ENCODE measurements around the gene DDX10.
A peak's percentile ranks its signal among the peaks of the same experiment; 100 is the strongest.
"Not testable (repeated sequence)": the region's sequence is repeated elsewhere in the genome, so short reads cannot be mapped to it uniquely, and the experiment has no call there.

The DDX10 gene

GRCh38 chr11:108774037-108774730 lies 109.3 kb downstream of the DDX10 start:
- DNase-seq (ENCODE audit: low spot score), result no peak

- DNase-seq (ENCODE audit: low spot score), result no peak
Measured at GRCh38 chr11:108775324-108775723, 110.5 kb downstream of the DDX10 start.

GRCh38 chr11:108779147-108779546 lies 114.3 kb downstream of the DDX10 start:
- DNase-seq (ENCODE audit: low spot score), result not testable (repeated sequence)

- DNase-seq (ENCODE audit: low spot score), result no peak
Measured at GRCh38 chr11:108780119-108780518, 115.2 kb downstream of the DDX10 start.

- no peak for DNase-seq (ENCODE audit: low spot score)
Measured at GRCh38 chr11:108781946-108782345, 117.1 kb downstream of the DDX10 start.

DNA sequence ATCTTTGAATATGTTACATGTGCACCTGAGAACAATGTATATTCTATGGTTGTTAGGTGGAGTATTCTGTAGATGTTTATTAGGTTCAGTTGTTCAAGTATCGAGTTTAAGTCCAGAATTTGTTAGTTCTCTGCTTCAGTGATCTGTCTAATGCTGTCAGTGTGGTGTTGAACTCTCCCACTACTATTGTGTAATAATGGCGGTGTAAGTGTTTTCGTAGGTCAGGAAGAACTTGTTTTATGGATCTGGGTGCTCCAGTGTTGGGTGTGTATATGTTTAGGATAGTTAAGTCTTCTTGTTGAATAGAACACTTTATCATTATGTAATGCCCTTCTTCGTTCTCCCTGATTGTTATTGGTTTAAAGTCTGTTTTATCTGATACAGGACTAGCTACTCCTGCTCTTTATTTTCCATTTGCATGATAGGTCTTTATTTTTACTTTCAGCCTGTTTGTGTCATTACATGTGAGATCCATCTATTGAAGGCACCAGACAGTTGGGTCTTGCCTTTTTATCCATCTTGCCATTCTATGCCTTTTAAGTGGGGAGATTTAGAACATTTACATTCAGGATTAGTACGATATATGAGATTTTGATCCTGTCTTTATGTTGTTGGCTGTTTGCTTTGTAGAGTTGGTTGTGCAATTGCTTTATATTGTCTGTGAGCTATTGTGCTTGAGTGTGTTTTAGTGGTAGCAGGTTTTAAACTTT lies 121.6 kb downstream of the DDX10 start:
- DNase-seq (ENCODE audit: low spot score), result no peak

DNA sequence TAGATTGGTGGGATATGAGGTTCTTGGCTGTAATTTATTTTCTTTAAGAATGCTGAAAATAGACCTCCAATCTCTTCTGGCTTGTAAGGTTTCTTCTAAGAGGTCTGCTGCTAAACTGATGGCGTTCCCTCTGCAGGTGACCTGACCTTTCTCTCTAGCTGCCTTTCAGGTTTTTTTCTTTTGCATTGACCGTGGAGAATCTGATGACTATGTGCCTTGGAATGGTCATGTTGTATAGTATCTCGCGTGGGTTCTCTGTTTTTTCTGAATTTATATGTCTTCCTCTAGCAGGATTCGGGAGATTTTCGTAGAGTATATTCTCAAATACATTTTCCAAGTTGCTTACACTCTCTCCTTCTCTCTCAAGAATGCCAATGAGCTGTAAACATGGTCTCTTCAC lies 122.2 kb downstream of the DDX10 start:
- DNase-seq (ENCODE audit: low spot score), result no peak

DNA sequence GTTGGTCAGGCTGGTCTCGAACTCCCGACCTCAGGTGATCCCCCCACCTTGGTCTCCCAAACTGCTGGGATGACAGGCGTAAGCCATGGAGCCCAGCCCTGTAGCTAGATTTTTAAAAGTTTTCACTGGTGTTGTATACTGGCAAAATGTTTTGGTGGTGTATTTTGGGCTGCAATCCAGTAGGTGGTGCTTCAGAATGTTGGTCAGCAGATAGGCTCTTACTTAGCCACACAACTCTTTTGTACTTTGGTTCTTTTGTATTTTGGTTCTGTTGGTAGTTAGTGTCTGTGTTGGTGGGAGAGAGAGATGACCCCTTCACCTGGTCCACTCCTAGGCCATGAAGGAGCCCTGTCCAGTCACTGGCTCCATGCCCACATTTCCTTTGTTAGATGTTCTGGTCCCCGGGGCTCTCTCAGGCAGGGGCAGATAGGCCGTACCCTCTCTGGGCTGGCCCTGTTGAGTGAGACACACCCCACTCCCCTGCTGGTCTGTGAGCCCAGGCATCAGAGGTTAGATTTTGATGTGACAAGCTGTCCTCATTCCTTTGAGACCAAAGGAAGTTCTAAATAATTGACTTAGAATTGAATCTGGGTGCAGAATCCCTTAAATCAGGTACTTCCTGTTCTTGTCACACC lies 123.8 kb downstream of the DDX10 start:
- peak; percentile 10 for DNase-seq (ENCODE audit: low spot score)

DNA sequence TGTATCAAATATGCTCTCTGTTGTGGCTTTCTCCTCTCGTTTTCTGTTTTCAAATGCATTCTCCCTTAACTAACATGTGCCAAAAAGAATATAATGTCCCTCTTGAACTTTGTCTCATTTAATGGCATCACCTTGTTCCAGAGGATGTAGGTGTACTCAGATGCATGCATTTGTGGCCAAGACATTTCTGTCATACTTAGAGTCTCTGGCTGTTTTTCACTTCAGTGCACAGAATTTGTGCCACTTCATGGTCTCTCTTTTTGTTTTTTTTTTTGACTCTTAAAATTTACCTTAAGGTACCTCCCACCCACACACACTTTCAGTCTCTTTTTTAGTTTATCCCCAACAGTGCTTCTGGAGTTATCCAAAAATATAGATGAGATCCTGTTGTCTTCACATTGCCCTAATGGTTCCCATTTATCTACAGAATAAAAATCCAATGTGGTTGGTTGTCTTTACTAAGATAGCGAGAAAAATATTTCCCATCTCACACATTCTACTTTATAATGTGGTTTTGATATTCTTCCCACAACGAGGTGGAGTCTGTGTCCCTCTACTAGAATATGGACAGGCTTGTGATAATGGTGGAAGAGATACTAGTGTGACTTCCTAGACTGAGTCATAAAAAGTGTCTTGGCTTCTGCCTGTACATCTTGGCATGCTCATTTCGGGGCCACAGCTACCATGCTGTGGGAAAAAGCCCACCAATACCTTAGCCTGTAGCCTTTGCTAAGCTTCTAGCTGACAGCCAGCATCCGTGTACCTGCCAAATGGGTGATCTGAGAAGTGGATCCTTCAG lies 125.8 kb downstream of the DDX10 start:
- no peak for DNase-seq (ENCODE audit: low spot score)

DNA sequence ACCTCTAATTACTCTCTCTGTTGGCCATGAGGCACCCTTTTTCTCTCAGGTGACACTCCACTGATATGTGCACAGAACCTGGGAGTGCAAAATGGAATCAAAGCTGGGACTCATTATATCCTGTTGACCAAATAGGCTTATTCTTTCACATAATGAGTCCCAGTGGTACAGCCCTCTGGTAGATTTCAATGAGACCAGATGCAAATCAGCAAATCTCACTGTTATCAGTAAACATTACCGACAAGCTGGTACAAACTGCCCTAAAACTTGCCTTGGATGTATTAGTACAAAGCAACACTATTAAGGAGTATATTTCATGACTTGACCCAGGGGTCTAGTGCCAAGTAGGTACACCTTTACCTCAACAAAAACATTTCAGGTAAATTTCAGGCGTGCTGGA lies 128.3 kb downstream of the DDX10 start:
- no peak for DNase-seq (ENCODE audit: low spot score)

- no peak for DNase-seq (ENCODE audit: low spot score)
Measured at GRCh38 chr11:108793611-108794010, 128.7 kb downstream of the DDX10 start.

DNA sequence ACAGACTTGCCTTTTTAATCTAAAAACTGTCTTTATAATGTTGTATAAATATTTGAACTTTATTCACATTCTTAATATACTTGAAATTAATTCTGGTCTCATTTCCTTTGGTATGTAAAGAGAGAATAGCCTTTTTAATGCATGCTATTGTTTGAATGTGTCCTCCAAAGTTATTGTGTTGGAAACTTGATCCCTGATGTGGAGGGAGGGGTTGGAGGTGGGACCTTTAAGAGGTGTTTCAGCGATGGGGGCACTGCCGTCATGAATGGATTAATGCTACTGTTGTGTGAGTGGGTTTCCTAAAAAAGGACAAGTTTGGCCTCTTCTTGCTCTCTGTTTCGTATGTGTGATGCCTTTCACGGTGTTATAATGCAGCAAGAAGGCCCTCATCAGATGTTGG lies 131.7 kb downstream of the DDX10 start:
- DNase-seq (ENCODE audit: low spot score), result no peak

DNA sequence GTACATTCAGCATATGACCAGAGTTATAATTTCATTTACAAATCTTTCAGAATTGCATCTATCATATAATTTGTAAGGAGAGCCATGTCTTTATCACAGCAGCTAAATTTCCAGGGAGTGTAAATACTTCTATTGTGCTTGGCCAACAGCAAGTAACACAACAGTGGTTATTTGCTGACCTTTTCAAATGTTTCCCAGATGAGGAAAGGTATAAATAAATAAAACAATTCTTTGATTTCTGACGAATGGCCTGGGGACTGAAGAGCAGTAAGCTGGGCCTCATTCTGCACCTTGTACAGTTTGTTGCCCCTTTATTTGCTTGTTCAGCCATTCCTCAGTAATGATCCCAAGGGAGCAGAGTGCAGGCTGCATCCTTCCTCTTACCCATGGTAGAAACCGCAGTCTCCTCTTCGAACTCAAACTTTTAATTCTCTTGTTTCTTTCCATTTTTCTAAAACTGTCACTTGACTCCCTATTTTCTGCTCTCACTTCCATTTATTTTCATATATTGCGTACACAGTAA lies 132.8 kb downstream of the DDX10 start:
- DNase-seq (ENCODE audit: low spot score), result no peak

DNA sequence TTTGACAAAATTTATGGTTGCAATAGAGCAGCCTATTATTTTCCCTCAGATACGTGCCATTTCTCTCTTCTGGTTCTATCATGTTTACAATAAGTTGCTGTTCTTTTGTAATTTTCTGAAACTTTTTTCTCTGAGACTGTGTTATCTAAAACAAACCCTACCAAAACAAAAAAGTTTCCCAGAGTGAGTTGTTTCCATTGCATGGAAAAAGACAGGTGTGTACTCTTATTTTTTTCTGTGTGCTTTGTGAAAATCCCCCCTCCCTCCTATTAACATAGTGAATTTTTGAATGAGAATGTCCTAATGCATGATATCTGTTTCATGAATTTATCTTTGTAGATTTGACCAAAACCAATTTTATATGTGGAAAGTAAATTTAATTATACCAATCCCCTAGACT lies 137.6 kb downstream of the DDX10 start:
- DNase-seq (ENCODE audit: low spot score), result no peak

GRCh38 chr11:108803776-108804175 lies 138.9 kb downstream of the DDX10 start:
- DNase-seq (ENCODE audit: low spot score), result no peak

DNA sequence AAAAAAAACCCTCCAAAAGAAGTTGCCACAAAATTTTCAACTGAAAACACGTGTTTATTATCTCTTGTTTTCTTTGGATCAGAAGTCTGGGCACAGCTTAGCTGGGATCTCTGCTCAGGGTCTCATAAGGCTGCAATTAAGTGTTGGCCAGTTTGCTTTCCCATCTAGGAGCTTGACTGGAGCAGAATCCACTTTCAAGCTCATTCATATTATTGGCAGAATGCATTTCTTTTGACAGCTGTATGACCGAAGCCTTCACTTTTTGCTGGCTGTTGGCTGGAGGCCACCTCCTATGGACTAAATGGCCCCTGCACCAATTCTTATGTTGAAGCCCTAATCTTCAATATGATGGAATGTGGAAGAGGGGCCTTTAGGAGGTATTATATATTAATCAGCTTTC lies 139.6 kb downstream of the DDX10 start:
- no peak for DNase-seq (ENCODE audit: low spot score)

- no peak for DNase-seq (ENCODE audit: low spot score)
Measured at GRCh38 chr11:108805030-108805429, 140.2 kb downstream of the DDX10 start.

DNA sequence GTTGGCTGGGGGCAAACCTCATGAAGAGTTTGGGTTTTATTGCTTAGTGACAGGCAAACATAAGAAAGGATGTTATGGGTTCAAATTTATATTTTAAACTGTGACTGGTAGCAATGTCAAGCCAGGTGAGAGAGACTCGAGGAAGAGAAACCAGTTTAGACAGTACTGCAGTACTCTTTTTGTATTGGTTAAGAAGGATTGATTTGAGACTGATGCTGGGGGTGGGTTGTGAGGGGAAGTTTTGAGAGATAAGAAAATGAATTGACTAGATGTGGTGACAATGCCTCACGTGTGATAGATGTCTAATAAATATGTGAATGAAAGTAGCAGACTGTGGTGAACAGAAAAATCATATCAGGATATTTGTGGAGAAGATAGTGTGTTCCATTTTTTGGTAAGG lies 142.4 kb downstream of the DDX10 start:
- no peak for DNase-seq (ENCODE audit: low spot score)

DNA sequence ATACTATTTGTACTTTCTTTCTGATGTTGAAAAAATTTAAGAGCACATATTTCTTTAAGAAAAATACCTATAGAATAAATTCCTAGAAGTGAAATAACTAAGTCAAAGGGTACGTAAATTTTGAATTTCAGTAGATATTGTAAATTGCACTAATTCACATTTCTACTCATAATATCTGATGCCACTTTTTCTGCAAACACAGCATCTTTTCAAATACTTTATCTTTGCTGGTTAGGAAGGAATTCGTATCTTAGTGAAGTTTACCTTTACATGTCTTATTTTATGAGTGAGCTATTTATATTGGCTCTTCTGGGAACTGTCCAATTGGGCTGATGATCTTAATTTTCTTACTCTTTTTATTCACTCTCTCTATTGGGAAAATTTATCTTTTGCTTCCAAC lies 148.2 kb downstream of the DDX10 start:
- DNase-seq (ENCODE audit: low spot score), result no peak

DNA sequence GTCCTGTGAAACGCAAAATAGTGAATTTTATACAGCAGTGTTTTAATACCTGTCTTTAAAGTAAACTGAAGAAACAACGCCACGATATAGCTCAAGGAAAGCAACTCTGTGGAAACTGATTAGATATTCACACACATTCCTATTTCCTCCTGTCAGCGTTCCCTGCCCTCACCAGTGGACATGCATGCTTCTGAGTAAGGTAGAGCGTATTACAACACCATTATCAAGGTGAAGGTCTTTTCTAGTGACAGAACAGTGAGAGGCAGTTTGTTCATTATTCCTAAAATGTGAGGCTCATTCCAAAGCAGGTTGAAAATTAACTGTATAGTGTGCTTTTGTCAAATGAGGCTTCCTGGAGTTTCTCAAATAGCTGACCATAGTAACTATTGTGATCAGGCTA lies 153.1 kb downstream of the DDX10 start:
- DNase-seq (ENCODE audit: low spot score), result no peak

GRCh38 chr11:108818971-108819370 lies 154.1 kb downstream of the DDX10 start:
- DNase-seq (ENCODE audit: low spot score), result no peak

DNA sequence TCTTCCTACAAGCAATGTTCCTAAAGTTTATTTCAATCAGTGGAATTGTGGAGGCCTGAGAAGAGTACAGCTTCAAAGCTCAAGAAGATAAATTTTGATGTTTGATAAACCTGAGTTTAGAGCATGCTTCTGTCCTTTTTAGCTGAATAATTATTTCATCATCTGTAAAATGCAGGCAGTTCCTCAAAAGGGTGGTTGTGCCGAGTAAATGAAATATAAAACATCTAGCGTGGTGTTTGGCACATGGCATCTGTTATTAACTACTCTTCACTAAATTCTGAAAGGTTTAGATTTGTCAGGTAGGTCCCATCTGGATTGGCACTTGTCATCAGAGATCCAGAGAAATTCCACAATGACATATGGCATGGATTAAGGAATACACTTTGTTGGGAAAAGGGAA lies 155.1 kb downstream of the DDX10 start:
- no peak for DNase-seq (ENCODE audit: low spot score)

Measured in HuH-7 (cell line).